WTC11 (cell line): ENCODE results near the gene C1orf56.

Source experiments
- ELF4 ChIP-seq: sonication (generic); formaldehyde crosslinking; IDR thresholded peaks from 2 replicates; pipeline ENCODE4 v1.8.1; 2022; ENCODE audit warnings: low read depth, mild to moderate bottlenecking, moderate library complexity, missing genetic modification reagents
- ESRRA ChIP-seq: sonication (generic); formaldehyde crosslinking; IDR thresholded peaks from 2 replicates; pipeline ENCODE4 v1.8.1; 2022; ENCODE audit warnings: mild to moderate bottlenecking, missing genetic modification reagents, borderline replicate concordance
- ETV6 ChIP-seq: sonication (generic); formaldehyde crosslinking; IDR thresholded peaks from 2 replicates; pipeline ENCODE4 v1.8.1; 2022; ENCODE audit warnings: mild to moderate bottlenecking, missing genetic modification reagents
- NFE2L1 ChIP-seq: sonication (generic); formaldehyde crosslinking; IDR thresholded peaks from 2 replicates; pipeline ENCODE4 v1.8.1; 2023; ENCODE audit warnings: missing genetic modification reagents
- NR1H2 ChIP-seq: sonication (generic); formaldehyde crosslinking; IDR thresholded peaks from 2 replicates; pipeline ENCODE4 v1.9.0; 2021; ENCODE audit warnings: mild to moderate bottlenecking, moderate library complexity, missing genetic modification reagents
- TEAD4 ChIP-seq: sonication (generic); formaldehyde crosslinking; IDR thresholded peaks from 2 replicates; pipeline ENCODE4 v1.8.0; 2022; ENCODE audit warnings: mild to moderate bottlenecking, missing genetic modification reagents
- USF2 ChIP-seq: sonication (generic); formaldehyde crosslinking; IDR thresholded peaks from 2 replicates; pipeline ENCODE4 v1.8.1; 2023; ENCODE audit warnings: mild to moderate bottlenecking, missing genetic modification reagents, moderate library complexity
- ZNF232 ChIP-seq: sonication (generic); formaldehyde crosslinking; IDR thresholded peaks from 2 replicates; pipeline ENCODE4 v1.8.0; 2022; ENCODE audit warnings: mild to moderate bottlenecking, missing genetic modification reagents
- TF ChIP-seq, protein P1 (sequence below): fragments of 200-600 bp; IDR thresholded peaks from 2 replicates; pipeline ENCODE4 v1.8.0; 2022; ENCODE audit warnings: antibody characterized with exemption
- TF ChIP-seq, protein P2 (sequence below): sonication (generic); formaldehyde crosslinking; IDR thresholded peaks from 2 replicates; pipeline ENCODE4 v1.8.1; 2022; ENCODE audit warnings: missing genetic modification reagents, borderline replicate concordance

- no peak for TF ChIP-seq USF2 (CRISPR knock-in tag)
- TF ChIP-seq, protein P1, sequence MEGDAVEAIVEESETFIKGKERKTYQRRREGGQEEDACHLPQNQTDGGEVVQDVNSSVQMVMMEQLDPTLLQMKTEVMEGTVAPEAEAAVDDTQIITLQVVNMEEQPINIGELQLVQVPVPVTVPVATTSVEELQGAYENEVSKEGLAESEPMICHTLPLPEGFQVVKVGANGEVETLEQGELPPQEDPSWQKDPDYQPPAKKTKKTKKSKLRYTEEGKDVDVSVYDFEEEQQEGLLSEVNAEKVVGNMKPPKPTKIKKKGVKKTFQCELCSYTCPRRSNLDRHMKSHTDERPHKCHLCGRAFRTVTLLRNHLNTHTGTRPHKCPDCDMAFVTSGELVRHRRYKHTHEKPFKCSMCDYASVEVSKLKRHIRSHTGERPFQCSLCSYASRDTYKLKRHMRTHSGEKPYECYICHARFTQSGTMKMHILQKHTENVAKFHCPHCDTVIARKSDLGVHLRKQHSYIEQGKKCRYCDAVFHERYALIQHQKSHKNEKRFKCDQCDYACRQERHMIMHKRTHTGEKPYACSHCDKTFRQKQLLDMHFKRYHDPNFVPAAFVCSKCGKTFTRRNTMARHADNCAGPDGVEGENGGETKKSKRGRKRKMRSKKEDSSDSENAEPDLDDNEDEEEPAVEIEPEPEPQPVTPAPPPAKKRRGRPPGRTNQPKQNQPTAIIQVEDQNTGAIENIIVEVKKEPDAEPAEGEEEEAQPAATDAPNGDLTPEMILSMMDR: no peak
- TF ChIP-seq ESRRA (CRISPR knock-in tag): no peak
- no peak for TF ChIP-seq NR1H2 (CRISPR knock-in tag)
- TF ChIP-seq, protein P2, sequence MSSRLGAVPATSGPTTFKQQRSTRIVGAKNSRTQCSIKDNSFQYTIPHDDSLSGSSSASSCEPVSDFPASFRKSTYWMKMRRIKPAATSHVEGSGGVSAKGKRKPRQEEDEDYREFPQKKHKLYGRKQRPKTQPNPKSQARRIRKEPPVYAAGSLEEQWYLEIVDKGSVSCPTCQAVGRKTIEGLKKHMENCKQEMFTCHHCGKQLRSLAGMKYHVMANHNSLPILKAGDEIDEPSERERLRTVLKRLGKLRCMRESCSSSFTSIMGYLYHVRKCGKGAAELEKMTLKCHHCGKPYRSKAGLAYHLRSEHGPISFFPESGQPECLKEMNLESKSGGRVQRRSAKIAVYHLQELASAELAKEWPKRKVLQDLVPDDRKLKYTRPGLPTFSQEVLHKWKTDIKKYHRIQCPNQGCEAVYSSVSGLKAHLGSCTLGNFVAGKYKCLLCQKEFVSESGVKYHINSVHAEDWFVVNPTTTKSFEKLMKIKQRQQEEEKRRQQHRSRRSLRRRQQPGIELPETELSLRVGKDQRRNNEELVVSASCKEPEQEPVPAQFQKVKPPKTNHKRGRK (CRISPR knock-in tag): no peak
- no peak for TF ChIP-seq ELF4 (CRISPR knock-in tag)
- no peak for TF ChIP-seq ZNF232
- TF ChIP-seq ETV6 (CRISPR knock-in tag): no peak
- no peak for TF ChIP-seq NFE2L1 (CRISPR knock-in tag)
- TF ChIP-seq TEAD4: no peak
These were observed 24.7 kb downstream of the C1orf56 start for GRCh38 chr1:151072224-151072623.
